ENCODE measurements around the gene MRPL37.

GRCh38 chr1:54188291-54188690, 11.7 kb upstream of the MRPL37 start:
- TF ChIP-seq CTCF (IDR thresholded peaks at IDR 0.05) (no peak), POLR2A (IDR thresholded peaks at IDR 0.05) (no peak)

Measured in adrenal gland (tissue), 5 donors.